Measurements from ENCODE around the gene MT1E.

Gene MT1E

GRCh38 chr16:56610017-56610608 lies 15.5 kb upstream of the MT1E start (continued):
- TF ChIP-seq ZNF449 (tag by site-specific recombination; IDR thresholded peaks at IDR 0.05) (no peak), ZNF645 (tag by site-specific recombination; IDR thresholded peaks at IDR 0.05) (no peak), ZNF830 (tag by site-specific recombination; IDR thresholded peaks at IDR 0.05; ENCODE audit: low read depth) (no peak), ZFHX2 (tag by site-specific recombination; conservative IDR thresholded peaks at IDR 0.05) (peak; percentile 81), PRDM10 (tag by site-specific recombination; IDR thresholded peaks at IDR 0.05) (peak; percentile 28; the same call in 1 of the 2 replicates), ZBTB21 (tag by site-specific recombination; IDR thresholded peaks at IDR 0.05) (peak; percentile 46), ZNF223 (tag by site-specific recombination; IDR thresholded peaks at IDR 0.05) (no peak), KLF1 (tag by site-specific recombination; IDR thresholded peaks at IDR 0.05) (peak; percentile 42; the same call in 1 of the 2 replicates), TSHZ1 (tag by site-specific recombination; IDR thresholded peaks at IDR 0.05; ENCODE audit: borderline replicate concordance) (no peak), SP7 (tag by site-specific recombination; IDR thresholded peaks at IDR 0.05) (peak; percentile 92), ZBTB20 (tag by site-specific recombination; IDR thresholded peaks at IDR 0.05) (peak; percentile 85), ZNF692 (tag by site-specific recombination; IDR thresholded peaks at IDR 0.05) (peak; percentile 48; the same call in 1 of the 2 replicates), ZNF16 (tag by site-specific recombination; IDR thresholded peaks at IDR 0.05; ENCODE audit: low read depth) (no peak), EGR2 (tag by site-specific recombination; IDR thresholded peaks at IDR 0.05; ENCODE audit: low read depth) (peak; percentile 54; the same call in 1 of the 2 replicates), ZNF792 (tag by site-specific recombination; IDR thresholded peaks at IDR 0.05) (no peak), KLF17 (tag by site-specific recombination; IDR thresholded peaks at IDR 0.05) (no peak), OSR2 (tag by site-specific recombination; IDR thresholded peaks at IDR 0.05) (no peak), ZNF704 (tag by site-specific recombination; IDR thresholded peaks at IDR 0.05) (no peak), ZNF518A (tag by site-specific recombination; conservative IDR thresholded peaks at IDR 0.05; ENCODE audit: low read depth) (no peak)

Data from HEK293 (cell line).